Keratinocyte (primary cell): ENCODE results near the gene DDX53. TPM values are rescaled to one million over a fixed set of nuclear protein-coding genes. Genes with fewer than 3 reads are reported as not detected.

Experiments used
- DNase-seq: peaks from one replicate; pipeline ENCODE4 v3.0.0-alpha.2; 2011; ENCODE audit warnings: low read depth, missing footprints, low spot score
- FAIRE-seq: peaks from 2 replicates; lab custom pipeline; 2011; peaks lifted over from hg19 to GRCh38; lab: Jason Lieb, UNC
- H2AFZ ChIP-seq: 2 replicates; pipeline ENCODE4 v1.6.0; 2012; ENCODE audit warnings: low read length, control low read depth, inconsistent platforms; ENCODE audit not compliant: control insufficient read depth
- H3K27ac ChIP-seq: 2 replicates; pipeline ENCODE4 v1.5.1; 2011; ENCODE audit warnings: low read length; ENCODE audit not compliant: control insufficient read depth, insufficient read depth
- H3K27me3 ChIP-seq: 3 replicates; pipeline ENCODE4 v1.6.0; 2011; ENCODE audit warnings: low read length; ENCODE audit not compliant: control insufficient read depth, insufficient read depth; ENCODE audit errors: extremely low read depth
- H3K36me3 ChIP-seq, 2 experiments: 2 replicates in 1 of 2; 3 replicates in 1 of 2; pipeline ENCODE4 v1.5.1; 2011; ENCODE audit warnings: low read length in 2 of 2, mild to moderate bottlenecking in 1 of 2; ENCODE audit not compliant: control insufficient read depth in 2 of 2, insufficient read depth in 2 of 2; ENCODE audit errors: extremely low read depth in 1 of 2
- H3K4me1 ChIP-seq: 3 replicates; pipeline ENCODE4 v1.5.1; 2011; ENCODE audit warnings: low read length; ENCODE audit not compliant: control insufficient read depth, insufficient read depth; ENCODE audit errors: extremely low read depth
- H3K4me2 ChIP-seq: 3 replicates; pipeline ENCODE4 v1.6.0; 2011; ENCODE audit warnings: low read depth, low read length; ENCODE audit not compliant: control insufficient read depth, insufficient read depth; ENCODE audit errors: extremely low read depth
- H3K4me3 ChIP-seq, 3 experiments: fragments of 200-600 bp in 1 of 3; sonication (generic) in 1 of 3; 2 replicates in 2 of 3; 3 replicates in 1 of 3; pipeline ENCODE4 v1.5.1; 2011 to 2016; ENCODE audit warnings: low read length in 3 of 3, mild to moderate bottlenecking in 3 of 3, control low read depth in 2 of 3, inconsistent platforms in 1 of 3, low read depth in 1 of 3, mixed read lengths in 1 of 3, mixed run types in 1 of 3, moderate library complexity in 1 of 3; ENCODE audit not compliant: control insufficient read depth in 2 of 3, insufficient read depth in 2 of 3; ENCODE audit errors: extremely low read depth in 1 of 3
- H3K79me2 ChIP-seq: 2 replicates; pipeline ENCODE4 v1.6.0; 2012; ENCODE audit warnings: low read length; ENCODE audit not compliant: control insufficient read depth, insufficient read depth
- H3K9ac ChIP-seq: 3 replicates; pipeline ENCODE4 v1.6.0; 2011; ENCODE audit warnings: low read length; ENCODE audit not compliant: control insufficient read depth, insufficient read depth; ENCODE audit errors: extremely low read depth
- H3K9me1 ChIP-seq: 3 replicates; pipeline ENCODE4 v1.6.0; 2011; ENCODE audit warnings: low read length; ENCODE audit not compliant: control insufficient read depth, insufficient read depth; ENCODE audit errors: extremely low read depth
- H3K9me3 ChIP-seq: 2 replicates; pipeline ENCODE4 v1.5.1; 2012; ENCODE audit warnings: low read depth, low read length; ENCODE audit not compliant: control insufficient read depth
- H4K20me1 ChIP-seq: 3 replicates; pipeline ENCODE4 v1.6.0; 2011; ENCODE audit warnings: low read length; ENCODE audit not compliant: control insufficient read depth, insufficient read depth; ENCODE audit errors: extremely low read depth
- EZH2 ChIP-seq: IDR thresholded peaks from one replicate; pipeline ENCODE4 v1.6.1; 2012; ENCODE audit warnings: inconsistent platforms, mild to moderate bottlenecking, low read length, moderate library complexity
- dilution Hi-C: fragments of 300-500 bp; cut with MboI; formaldehyde crosslinking; loops from one replicate; pipeline ENCODE4 v1.7.0; 2020; ENCODE audit warnings: low sequenced_read_pairs; ENCODE audit not compliant: extremely low pct_ligation_motif_present
- polyA plus RNA-seq, 5 experiments: library from polyadenylated mRNA; depleted of rRNA in 3 of 5; stranded (reverse) in 3 of 5; stranded (forward) in 1 of 5; unstranded in 1 of 5; fragments of >200 nt; gene quantifications; 1 replicate in 1 of 5; 2 replicates in 3 of 5; 3 replicates in 1 of 5; pipeline versions ENCODE4 v1.2.1 to v1.2.3, GENCODE V29; 2011 to 2012; ENCODE audit warnings: missing spikeins in 2 of 5, low read depth in 1 of 5, low replicate concordance in 1 of 5
- TF ChIP-seq, protein P1 (sequence below), 3 experiments: IDR thresholded peaks in 1 of 3; conservative IDR thresholded peaks in 1 of 3; optimal IDR thresholded peaks in 1 of 3; 2 replicates in 2 of 3; 3 replicates in 1 of 3; pipeline versions ENCODE3 to v1.5.1; 2011; ENCODE audit warnings: low read length in 3 of 3, mild to moderate bottlenecking in 3 of 3, moderate library complexity in 2 of 3, control low read depth in 1 of 3, inconsistent platforms in 1 of 3; ENCODE audit not compliant: insufficient read depth in 2 of 3; ENCODE audit errors: extremely low read depth in 1 of 3

The DDX53 gene
- polyA plus RNA-seq, 1 donor (not counting 4 experiments of a cell fraction or from before 2014, with no cell fraction given) = not detected

DNA sequence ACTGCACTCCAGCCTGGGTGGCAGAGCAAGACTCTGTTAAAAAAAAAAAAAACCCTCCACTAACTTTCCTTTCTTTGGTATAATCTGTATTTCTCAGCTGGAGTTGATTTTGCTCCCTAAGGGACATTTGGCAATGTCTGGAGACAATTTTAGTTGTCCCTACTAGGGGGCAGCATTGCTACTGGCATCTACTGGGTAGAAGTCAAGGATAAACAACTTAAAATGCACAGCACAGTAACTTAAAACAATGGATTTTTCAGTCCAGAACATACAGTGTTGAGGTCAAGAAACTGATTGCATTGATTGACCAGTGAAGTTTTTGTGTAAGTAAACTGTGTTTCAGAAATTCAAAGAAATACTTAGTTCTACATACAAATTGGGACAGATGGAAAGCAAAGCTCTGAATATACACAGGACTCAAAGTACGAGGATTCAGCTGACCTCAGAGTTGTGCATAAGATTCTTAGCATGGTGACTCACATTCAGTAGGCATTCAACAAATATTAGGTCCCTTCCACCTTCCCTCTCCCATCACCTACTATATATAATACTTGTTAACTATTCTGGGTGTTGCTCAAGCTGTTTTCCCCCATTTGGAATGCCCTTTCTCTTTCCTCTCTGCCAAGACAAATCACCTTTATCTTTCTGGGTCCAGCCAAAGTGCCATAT, 8.8 kb downstream of the DDX53 start:
- H3K9me1 ChIP-seq = no peaks in the 10 kb centered on the region
- H3K9me3 ChIP-seq = no peaks in the 10 kb centered on the region
- no peaks in the 10 kb centered on the region for H4K20me1 ChIP-seq
- DNase-seq = no peak
- no peak for FAIRE-seq
- H3K4me2 ChIP-seq = no peak overlapping the region
- TF ChIP-seq, protein P1, sequence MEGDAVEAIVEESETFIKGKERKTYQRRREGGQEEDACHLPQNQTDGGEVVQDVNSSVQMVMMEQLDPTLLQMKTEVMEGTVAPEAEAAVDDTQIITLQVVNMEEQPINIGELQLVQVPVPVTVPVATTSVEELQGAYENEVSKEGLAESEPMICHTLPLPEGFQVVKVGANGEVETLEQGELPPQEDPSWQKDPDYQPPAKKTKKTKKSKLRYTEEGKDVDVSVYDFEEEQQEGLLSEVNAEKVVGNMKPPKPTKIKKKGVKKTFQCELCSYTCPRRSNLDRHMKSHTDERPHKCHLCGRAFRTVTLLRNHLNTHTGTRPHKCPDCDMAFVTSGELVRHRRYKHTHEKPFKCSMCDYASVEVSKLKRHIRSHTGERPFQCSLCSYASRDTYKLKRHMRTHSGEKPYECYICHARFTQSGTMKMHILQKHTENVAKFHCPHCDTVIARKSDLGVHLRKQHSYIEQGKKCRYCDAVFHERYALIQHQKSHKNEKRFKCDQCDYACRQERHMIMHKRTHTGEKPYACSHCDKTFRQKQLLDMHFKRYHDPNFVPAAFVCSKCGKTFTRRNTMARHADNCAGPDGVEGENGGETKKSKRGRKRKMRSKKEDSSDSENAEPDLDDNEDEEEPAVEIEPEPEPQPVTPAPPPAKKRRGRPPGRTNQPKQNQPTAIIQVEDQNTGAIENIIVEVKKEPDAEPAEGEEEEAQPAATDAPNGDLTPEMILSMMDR (optimal IDR thresholded peaks at IDR 0.05 in 1 of 3, IDR thresholded peaks at IDR 0.05 in 1 of 3, conservative IDR thresholded peaks at IDR 0.05 in 1 of 3; ENCODE audit: extremely low read depth in 1 of 3, insufficient read depth in 2 of 3, low read length in 3 of 3) = peak; percentile 29 to 45 (median 34)
- no peak for TF ChIP-seq EZH2
- H2AFZ ChIP-seq = no peak overlapping the region
- dilution Hi-C loops = no loop called here
- no peak overlapping the region for H3K9ac ChIP-seq
- no peaks in the 10 kb centered on the region for H3K27me3 ChIP-seq
- H3K79me2 ChIP-seq = no peaks in the 10 kb centered on the region
- H3K36me3 ChIP-seq = no peaks in the 10 kb centered on the region
- H3K27ac ChIP-seq = no peak overlapping the region
- H3K4me3 ChIP-seq = no peak overlapping the region
- H3K4me1 ChIP-seq = no peaks in the 10 kb centered on the region

DNA sequence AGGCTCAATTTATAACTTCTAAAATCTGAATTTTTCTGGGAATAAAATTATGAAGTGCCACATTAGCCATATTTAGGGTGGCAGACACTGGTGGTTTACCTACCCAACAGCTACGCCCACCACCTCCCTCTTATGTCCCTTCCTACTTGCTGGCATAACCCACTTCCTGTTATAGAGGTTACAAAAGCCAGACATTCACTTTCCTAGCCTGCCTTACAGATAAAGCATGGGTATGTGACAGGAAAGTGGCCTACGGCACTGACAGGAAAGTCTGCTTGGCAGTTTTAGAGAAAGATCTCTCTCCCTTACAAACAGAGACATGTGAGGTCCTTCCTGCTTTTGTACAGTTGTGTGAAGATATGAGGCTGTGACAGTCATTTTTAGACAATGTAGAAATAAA, 12.4 kb downstream of the DDX53 start:
- H3K27ac ChIP-seq = no peak overlapping the region
- no peak overlapping the region for H2AFZ ChIP-seq
- no peaks in the 10 kb centered on the region for H3K9me3 ChIP-seq
- no peak overlapping the region for H3K9ac ChIP-seq
- no peaks in the 10 kb centered on the region for H3K27me3 ChIP-seq
- DNase-seq (no peak), FAIRE-seq (no peak)
- H3K79me2 ChIP-seq = no peaks in the 10 kb centered on the region
- H3K4me2 ChIP-seq = no peak overlapping the region
- H3K4me3 ChIP-seq = no peak overlapping the region
- H4K20me1 ChIP-seq = no peaks in the 10 kb centered on the region
- no peaks in the 10 kb centered on the region for H3K36me3 ChIP-seq
- TF ChIP-seq EZH2 = no peak
- TF ChIP-seq, protein P1 (optimal IDR thresholded peaks at IDR 0.05 in 1 of 3, IDR thresholded peaks at IDR 0.05 in 1 of 3, conservative IDR thresholded peaks at IDR 0.05 in 1 of 3; ENCODE audit: extremely low read depth in 1 of 3, insufficient read depth in 2 of 3, low read length in 3 of 3) = no peak
- H3K4me1 ChIP-seq = no peaks in the 10 kb centered on the region
- dilution Hi-C loops = no loop called here
- H3K9me1 ChIP-seq = no peaks in the 10 kb centered on the region
